ENCODE measurements around the gene RSAD2.

- TF ChIP-seq CTCF (IDR thresholded peaks at IDR 0.05) = no peak
- no peak for TF ChIP-seq POLR2A (IDR thresholded peaks at IDR 0.05)
- no peak for TF ChIP-seq POLR2AphosphoS5 (IDR thresholded peaks at IDR 0.05)
Measured at GRCh38 chr2:6846967-6847681, 30.5 kb upstream of the RSAD2 start.
